Measurements from ENCODE around the gene LCNL1.

The LCNL1 gene

GRCh38 chr9:136975644-136976043 is 7.1 kb upstream of the LCNL1 start:
- no peak for DNase-seq (ENCODE audit: low read depth)

- no peak for DNase-seq (ENCODE audit: low read depth)
Observed at GRCh38 chr9:136977223-136977622, 5.6 kb upstream of the LCNL1 start, which contains the start of gene PTGDS. PTGDS (plus strand) TSS chr9:136977504; CDS start chr9:136977579, 75 bp downstream.

GRCh38 chr9:136977649-136978072 is 5.1 kb upstream of the LCNL1 start:
- DNase-seq (ENCODE audit: low read depth): no peak

- DNase-seq (ENCODE audit: low read depth): no peak
Observed at GRCh38 chr9:136978073-136978864, 4.5 kb upstream of the LCNL1 start.

- no peak for DNase-seq (ENCODE audit: low read depth)
Observed at GRCh38 chr9:136978865-136979544, 3.8 kb upstream of the LCNL1 start.

GRCh38 chr9:136979769-136980587 is 2.8 kb upstream of the LCNL1 start:
- DNase-seq (ENCODE audit: low read depth): no peak

- no peak for DNase-seq (ENCODE audit: low read depth)
Observed at GRCh38 chr9:136980669-136981478, 1.9 kb upstream of the LCNL1 start.

- DNase-seq (ENCODE audit: low read depth): no peak
Observed at GRCh38 chr9:136981588-136982231, 1.1 kb upstream of the LCNL1 start.

- DNase-seq (ENCODE audit: low read depth): no peak
Observed at GRCh38 chr9:136983167-136983566, 374 bp downstream of the LCNL1 start.

- no peak for DNase-seq (ENCODE audit: low read depth)
Observed at GRCh38 chr9:136983656-136984314, 992 bp downstream of the LCNL1 start.

GRCh38 chr9:136984464-136985026 is 1.8 kb downstream of the LCNL1 start:
- DNase-seq (ENCODE audit: low read depth): no peak

GRCh38 chr9:136985027-136985602 is 2.3 kb downstream of the LCNL1 start:
- no peak for DNase-seq (ENCODE audit: low read depth)

GRCh38 chr9:136985853-136986252 is 3.1 kb downstream of the LCNL1 start:
- no peak for DNase-seq (ENCODE audit: low read depth)

GRCh38 chr9:136988872-136989271 is 6.1 kb downstream of the LCNL1 start:
- DNase-seq (ENCODE audit: low read depth): no peak

- no peak for DNase-seq (ENCODE audit: low read depth)
Observed at GRCh38 chr9:136990242-136990911, 7.6 kb downstream of the LCNL1 start.

- DNase-seq (ENCODE audit: low read depth): peak; percentile 44
Observed at GRCh38 chr9:136991993-136992818, 9.4 kb downstream of the LCNL1 start, which contains the start of gene PAXX. PAXX (plus strand) TSS chr9:136992422; CDS start chr9:136992444, 22 bp downstream.

- no peak for DNase-seq (ENCODE audit: low read depth)
Observed at GRCh38 chr9:136992819-136993369, 10.1 kb downstream of the LCNL1 start.

Measured in non-pigmented ciliary epithelial cell (primary cell).